K562 (cell line): ENCODE measurements around the gene A2ML1. TPM values are rescaled to one million over a fixed set of nuclear protein-coding genes. Genes with fewer than 3 reads are reported as not detected.

Experiments used
- CREB1 ChIP-seq, 2 experiments: sonication (generic) in 1 of 2; formaldehyde crosslinking in 1 of 2; IDR thresholded peaks; 2 replicates each; pipeline versions ENCODE4 v1.6.1 to v1.8.0; 2012 to 2022; ENCODE audit warnings: inconsistent platforms in 1 of 2, mild to moderate bottlenecking in 1 of 2, missing genetic modification reagents in 1 of 2, moderate library complexity in 1 of 2
- CREBBP ChIP-seq: IDR thresholded peaks from one replicate; pipeline ENCODE4 v1.6.1; 2012; ENCODE audit warnings: low read depth, mild to moderate bottlenecking, control low read depth, inconsistent platforms, low read length
- HMGN3 ChIP-seq: IDR thresholded peaks from 2 replicates; pipeline ENCODE4 v1.6.1; 2011; ENCODE audit warnings: borderline replicate concordance, low read depth, mild to moderate bottlenecking, mixed read lengths, low read length; ENCODE audit not compliant: insufficient read length; ENCODE audit errors: extremely low read depth
- KLF16 ChIP-seq: IDR thresholded peaks from 2 replicates; pipeline ENCODE4 v1.6.1; 2016; ENCODE audit warnings: antibody characterized with exemption
- NEUROD1 ChIP-seq: fragments of 150-350 bp; IDR thresholded peaks from 2 replicates; pipeline ENCODE4 v1.6.1; 2014; ENCODE audit warnings: borderline replicate concordance, low read length, low read depth; ENCODE audit not compliant: partially characterized antibody
- PTBP1 ChIP-seq: fragments of 200-400 bp; formaldehyde crosslinking; IDR thresholded peaks from 2 replicates; pipeline ENCODE4 v1.6.1; 2017; ENCODE audit warnings: low read depth, low read length
- SMARCA4 ChIP-seq: fragments of 450-650 bp; IDR thresholded peaks from 2 replicates; pipeline ENCODE4 v1.6.1; 2016
- TBL1XR1 ChIP-seq, 2 experiments: IDR thresholded peaks; 2 replicates each; pipeline ENCODE4 v1.6.1; 2012; ENCODE audit warnings: improper control_type of control experiment in 2 of 2, low read length in 2 of 2, mild to moderate bottlenecking in 1 of 2
- ZBTB17 ChIP-seq: fragments of 450-650 bp; formaldehyde crosslinking; IDR thresholded peaks from 2 replicates; pipeline ENCODE4 v1.4.0; 2020; ENCODE audit warnings: mild to moderate bottlenecking
- ZNF41 ChIP-seq: fragments of 250-450 bp; sonication (Bioruptor Pico); conservative IDR thresholded peaks from 2 replicates; pipeline ENCODE4 v1.4.0; 2020; ENCODE audit warnings: mild to moderate bottlenecking
- polyA plus RNA-seq, 8 experiments: library from polyadenylated mRNA; depleted of rRNA in 4 of 8; stranded (reverse) in 5 of 8; unstranded in 3 of 8; fragments of >200 nt; fragmentation: Nextera tagmentation in 2 of 8; fragmentation: Illumina TruSeq in 1 of 8; extraction: Ambion mirVana in 2 of 8; extraction: Trizol in 1 of 8; gene quantifications; 2 replicates each; pipeline versions ENCODE4 v1.2.1 to v1.2.3, GENCODE V29; 2011 to 2014; ENCODE audit warnings: inconsistent platforms in 1 of 8, missing spikeins in 1 of 8
- total RNA-seq, 7 experiments: library from RNA; depleted of rRNA in 6 of 7; stranded (reverse); fragments of >200 nt in 6 of 7; fragmentation: Illumina TruSeq in 2 of 7; extraction: Trizol in 2 of 7; gene quantifications; 2 replicates each; pipeline versions ENCODE4 v1.2.1 to v1.2.3, GENCODE V29; 2011 to 2021; ENCODE audit warnings: low replicate concordance in 1 of 7
- TF ChIP-seq, protein P1 (sequence below), 2 experiments: fragments of 450-650 bp; IDR thresholded peaks; 2 replicates each; pipeline ENCODE4 v1.6.1; 2016
- TF ChIP-seq, protein P2 (sequence below): fragments of 450-650 bp; formaldehyde crosslinking; conservative IDR thresholded peaks from 2 replicates; pipeline ENCODE4 v1.4.0; 2022; ENCODE audit warnings: mild to moderate bottlenecking, missing genetic modification characterization
- TF ChIP-seq, protein P3 (sequence below): fragments of 450-650 bp; IDR thresholded peaks from 2 replicates; pipeline ENCODE4 v1.6.1; 2016
- TF ChIP-seq, protein P4 (sequence below): fragments of 450-650 bp; IDR thresholded peaks from 2 replicates; pipeline ENCODE4 v1.6.1; 2018; ENCODE audit not compliant: partially characterized antibody
- TF ChIP-seq, protein P5 (sequence below): fragments of 450-650 bp; conservative IDR thresholded peaks from 2 replicates; pipeline ENCODE4 v1.6.1; 2016; ENCODE audit warnings: missing genetic modification characterization, low read depth, mild to moderate bottlenecking, control low read depth, missing compliant biosample characterization
- TF ChIP-seq, protein P6 (sequence below): fragments of 200-400 bp; formaldehyde crosslinking; IDR thresholded peaks from 2 replicates; pipeline ENCODE4 v1.6.1; 2017; ENCODE audit warnings: mild to moderate bottlenecking, low read depth, low read length, moderate library complexity

The A2ML1 gene
- total and polyA plus RNA-seq, 9 of the 15 experiments (the other 6 are each of a cell fraction or from before 2014, with no cell fraction given): 0.04 to 0.47 (median 0.13) TPM

DNA sequence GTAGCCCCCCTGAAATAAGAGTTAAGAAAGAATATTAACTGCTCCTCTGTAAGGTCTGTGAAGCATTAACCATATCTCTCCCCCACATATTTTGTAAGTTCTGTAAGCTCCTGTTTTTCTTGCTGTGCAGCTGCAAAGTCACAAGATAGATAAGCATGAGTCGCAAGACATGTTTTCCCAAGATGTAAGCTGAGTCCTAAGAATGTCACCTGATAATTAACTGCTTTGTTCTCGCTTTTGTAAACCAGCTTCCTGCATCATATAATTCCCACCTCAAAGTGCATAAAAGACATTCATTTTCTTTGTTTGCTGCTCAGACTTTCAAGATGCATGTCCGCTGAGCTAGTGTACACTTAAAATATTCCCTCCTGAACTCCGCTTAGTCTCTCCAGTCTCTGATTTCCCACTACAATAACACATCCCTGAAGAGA lies 64.9 kb downstream of the A2ML1 start (continued):
- TF ChIP-seq HMGN3 (no peak), SMARCA4 (peak; percentile 92), CREB1 (IDR thresholded peaks at IDR 0.05) (0 out of 2 replicates have a peak, but pooled peaks have one; percentile 16), CREB1 (CRISPR knock-in tag; IDR thresholded peaks at IDR 0.05) (no peak), NEUROD1 (no peak), PTBP1 (no peak), KLF16 (peak; percentile 86), CREBBP (no peak), ZBTB17 (no peak), ZNF41 (CRISPR knock-in tag) (no peak), TBL1XR1 (IDR thresholded peaks at IDR 0.05; ENCODE audit: low read length in 2 of 2) (peak; percentile 72 to 74; a peak in 3 of 4 replicates)
- TF ChIP-seq, protein P1, sequence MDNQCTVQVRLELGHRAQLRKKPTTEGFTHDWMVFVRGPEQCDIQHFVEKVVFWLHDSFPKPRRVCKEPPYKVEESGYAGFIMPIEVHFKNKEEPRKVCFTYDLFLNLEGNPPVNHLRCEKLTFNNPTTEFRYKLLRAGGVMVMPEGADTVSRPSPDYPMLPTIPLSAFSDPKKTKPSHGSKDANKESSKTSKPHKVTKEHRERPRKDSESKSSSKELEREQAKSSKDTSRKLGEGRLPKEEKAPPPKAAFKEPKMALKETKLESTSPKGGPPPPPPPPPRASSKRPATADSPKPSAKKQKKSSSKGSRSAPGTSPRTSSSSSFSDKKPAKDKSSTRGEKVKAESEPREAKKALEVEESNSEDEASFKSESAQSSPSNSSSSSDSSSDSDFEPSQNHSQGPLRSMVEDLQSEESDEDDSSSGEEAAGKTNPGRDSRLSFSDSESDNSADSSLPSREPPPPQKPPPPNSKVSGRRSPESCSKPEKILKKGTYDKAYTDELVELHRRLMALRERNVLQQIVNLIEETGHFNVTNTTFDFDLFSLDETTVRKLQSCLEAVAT (IDR thresholded peaks at IDR 0.05): no peak
- TF ChIP-seq, protein P2, sequence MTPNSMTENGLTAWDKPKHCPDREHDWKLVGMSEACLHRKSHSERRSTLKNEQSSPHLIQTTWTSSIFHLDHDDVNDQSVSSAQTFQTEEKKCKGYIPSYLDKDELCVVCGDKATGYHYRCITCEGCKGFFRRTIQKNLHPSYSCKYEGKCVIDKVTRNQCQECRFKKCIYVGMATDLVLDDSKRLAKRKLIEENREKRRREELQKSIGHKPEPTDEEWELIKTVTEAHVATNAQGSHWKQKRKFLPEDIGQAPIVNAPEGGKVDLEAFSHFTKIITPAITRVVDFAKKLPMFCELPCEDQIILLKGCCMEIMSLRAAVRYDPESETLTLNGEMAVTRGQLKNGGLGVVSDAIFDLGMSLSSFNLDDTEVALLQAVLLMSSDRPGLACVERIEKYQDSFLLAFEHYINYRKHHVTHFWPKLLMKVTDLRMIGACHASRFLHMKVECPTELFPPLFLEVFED: no peak
- TF ChIP-seq, protein P3, sequence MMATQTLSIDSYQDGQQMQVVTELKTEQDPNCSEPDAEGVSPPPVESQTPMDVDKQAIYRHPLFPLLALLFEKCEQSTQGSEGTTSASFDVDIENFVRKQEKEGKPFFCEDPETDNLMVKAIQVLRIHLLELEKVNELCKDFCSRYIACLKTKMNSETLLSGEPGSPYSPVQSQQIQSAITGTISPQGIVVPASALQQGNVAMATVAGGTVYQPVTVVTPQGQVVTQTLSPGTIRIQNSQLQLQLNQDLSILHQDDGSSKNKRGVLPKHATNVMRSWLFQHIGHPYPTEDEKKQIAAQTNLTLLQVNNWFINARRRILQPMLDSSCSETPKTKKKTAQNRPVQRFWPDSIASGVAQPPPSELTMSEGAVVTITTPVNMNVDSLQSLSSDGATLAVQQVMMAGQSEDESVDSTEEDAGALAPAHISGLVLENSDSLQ: peak; percentile 85
- TF ChIP-seq, protein P4, sequence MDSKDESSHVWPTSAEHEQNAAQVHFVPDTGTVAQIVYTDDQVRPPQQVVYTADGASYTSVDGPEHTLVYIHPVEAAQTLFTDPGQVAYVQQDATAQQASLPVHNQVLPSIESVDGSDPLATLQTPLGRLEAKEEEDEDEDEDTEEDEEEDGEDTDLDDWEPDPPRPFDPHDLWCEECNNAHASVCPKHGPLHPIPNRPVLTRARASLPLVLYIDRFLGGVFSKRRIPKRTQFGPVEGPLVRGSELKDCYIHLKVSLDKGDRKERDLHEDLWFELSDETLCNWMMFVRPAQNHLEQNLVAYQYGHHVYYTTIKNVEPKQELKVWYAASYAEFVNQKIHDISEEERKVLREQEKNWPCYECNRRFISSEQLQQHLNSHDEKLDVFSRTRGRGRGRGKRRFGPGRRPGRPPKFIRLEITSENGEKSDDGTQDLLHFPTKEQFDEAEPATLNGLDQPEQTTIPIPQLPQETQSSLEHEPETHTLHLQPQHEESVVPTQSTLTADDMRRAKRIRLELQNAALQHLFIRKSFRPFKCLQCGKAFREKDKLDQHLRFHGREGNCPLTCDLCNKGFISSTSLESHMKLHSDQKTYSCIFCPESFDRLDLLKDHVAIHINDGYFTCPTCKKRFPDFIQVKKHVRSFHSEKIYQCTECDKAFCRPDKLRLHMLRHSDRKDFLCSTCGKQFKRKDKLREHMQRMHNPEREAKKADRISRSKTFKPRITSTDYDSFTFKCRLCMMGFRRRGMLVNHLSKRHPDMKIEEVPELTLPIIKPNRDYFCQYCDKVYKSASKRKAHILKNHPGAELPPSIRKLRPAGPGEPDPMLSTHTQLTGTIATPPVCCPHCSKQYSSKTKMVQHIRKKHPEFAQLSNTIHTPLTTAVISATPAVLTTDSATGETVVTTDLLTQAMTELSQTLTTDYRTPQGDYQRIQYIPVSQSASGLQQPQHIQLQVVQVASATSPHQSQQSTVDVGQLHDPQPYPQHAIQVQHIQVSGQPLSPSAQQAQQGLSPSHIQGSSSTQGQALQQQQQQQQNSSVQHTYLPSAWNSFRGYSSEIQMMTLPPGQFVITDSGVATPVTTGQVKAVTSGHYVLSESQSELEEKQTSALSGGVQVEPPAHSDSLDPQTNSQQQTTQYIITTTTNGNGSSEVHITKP: peak; percentile 50
- TF ChIP-seq, protein P5, sequence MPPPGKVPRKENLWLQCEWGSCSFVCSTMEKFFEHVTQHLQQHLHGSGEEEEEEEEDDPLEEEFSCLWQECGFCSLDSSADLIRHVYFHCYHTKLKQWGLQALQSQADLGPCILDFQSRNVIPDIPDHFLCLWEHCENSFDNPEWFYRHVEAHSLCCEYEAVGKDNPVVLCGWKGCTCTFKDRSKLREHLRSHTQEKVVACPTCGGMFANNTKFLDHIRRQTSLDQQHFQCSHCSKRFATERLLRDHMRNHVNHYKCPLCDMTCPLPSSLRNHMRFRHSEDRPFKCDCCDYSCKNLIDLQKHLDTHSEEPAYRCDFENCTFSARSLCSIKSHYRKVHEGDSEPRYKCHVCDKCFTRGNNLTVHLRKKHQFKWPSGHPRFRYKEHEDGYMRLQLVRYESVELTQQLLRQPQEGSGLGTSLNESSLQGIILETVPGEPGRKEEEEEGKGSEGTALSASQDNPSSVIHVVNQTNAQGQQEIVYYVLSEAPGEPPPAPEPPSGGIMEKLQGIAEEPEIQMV (tag): no peak
- TF ChIP-seq, protein P6, sequence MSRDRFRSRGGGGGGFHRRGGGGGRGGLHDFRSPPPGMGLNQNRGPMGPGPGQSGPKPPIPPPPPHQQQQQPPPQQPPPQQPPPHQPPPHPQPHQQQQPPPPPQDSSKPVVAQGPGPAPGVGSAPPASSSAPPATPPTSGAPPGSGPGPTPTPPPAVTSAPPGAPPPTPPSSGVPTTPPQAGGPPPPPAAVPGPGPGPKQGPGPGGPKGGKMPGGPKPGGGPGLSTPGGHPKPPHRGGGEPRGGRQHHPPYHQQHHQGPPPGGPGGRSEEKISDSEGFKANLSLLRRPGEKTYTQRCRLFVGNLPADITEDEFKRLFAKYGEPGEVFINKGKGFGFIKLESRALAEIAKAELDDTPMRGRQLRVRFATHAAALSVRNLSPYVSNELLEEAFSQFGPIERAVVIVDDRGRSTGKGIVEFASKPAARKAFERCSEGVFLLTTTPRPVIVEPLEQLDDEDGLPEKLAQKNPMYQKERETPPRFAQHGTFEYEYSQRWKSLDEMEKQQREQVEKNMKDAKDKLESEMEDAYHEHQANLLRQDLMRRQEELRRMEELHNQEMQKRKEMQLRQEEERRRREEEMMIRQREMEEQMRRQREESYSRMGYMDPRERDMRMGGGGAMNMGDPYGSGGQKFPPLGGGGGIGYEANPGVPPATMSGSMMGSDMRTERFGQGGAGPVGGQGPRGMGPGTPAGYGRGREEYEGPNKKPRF: no peak
